Subcutaneous abdominal adipose tissue (tissue), 5 donors: ENCODE results near the gene BHLHE40.

Source experiments
- H3K27ac ChIP-seq: one replicate; pipeline ENCODE4 v1.7.0; 2013; ENCODE audit warnings: low read depth, mild to moderate bottlenecking, inconsistent platforms, low read length, moderate library complexity
- H3K27me3 ChIP-seq, 5 donors: one replicate each; pipeline ENCODE4 v1.7.0; 2013; ENCODE audit warnings: low read length in 5 of 5, inconsistent platforms in 1 of 5; ENCODE audit not compliant: control insufficient read depth in 5 of 5, insufficient read depth in 4 of 5
- H3K36me3 ChIP-seq, 5 donors: one replicate each; pipeline ENCODE4 v1.7.0; 2013; ENCODE audit warnings: low read length in 5 of 5; ENCODE audit not compliant: control insufficient read depth in 5 of 5, insufficient read depth in 5 of 5
- H3K4me1 ChIP-seq, 5 donors: one replicate each; pipeline ENCODE4 v1.7.0; 2013; ENCODE audit warnings: low read length in 5 of 5, mild to moderate bottlenecking in 3 of 5, moderate library complexity in 1 of 5; ENCODE audit not compliant: control insufficient read depth in 5 of 5, insufficient read depth in 5 of 5
- H3K4me3 ChIP-seq, 5 donors: one replicate each; pipeline ENCODE4 v1.7.0; 2013; ENCODE audit warnings: low read length in 5 of 5, low read depth in 1 of 5
- H3K9ac ChIP-seq, 5 donors: one replicate each; pipeline ENCODE4 v1.7.0; 2013; ENCODE audit warnings: low read length in 5 of 5, mild to moderate bottlenecking in 4 of 5, moderate library complexity in 3 of 5
- H3K9me3 ChIP-seq, 5 donors: one replicate each; pipeline ENCODE4 v1.7.0; 2013; ENCODE audit warnings: low read length in 5 of 5; ENCODE audit not compliant: control insufficient read depth in 5 of 5
- donor health status: healthy.
- donor health status: healthy.
- donor health status: healthy.
- donor health status: healthy.
- donor health status: healthy.

BHLHE40 gene

GRCh38 chr3:4947028-4947427 is 32.2 kb upstream of the BHLHE40 start:
- H3K9me3 ChIP-seq, result no peaks in the 10 kb centered on the region
- no peaks in the 10 kb centered on the region for H3K36me3 ChIP-seq
- H3K27me3 ChIP-seq, result no peaks in the 10 kb centered on the region
- peaks cover 1 to 21% (median 18%) of the 10 kb centered on the region in 5 donors for H3K4me1 ChIP-seq
- no peak overlapping the region for H3K4me3 ChIP-seq
- H3K9ac ChIP-seq, result no peak overlapping the region
- no peak overlapping the region for H3K27ac ChIP-seq

- H3K4me3 ChIP-seq, result no peak overlapping the region
- H3K9ac ChIP-seq, result no peak overlapping the region
- H3K36me3 ChIP-seq, result no peaks in the 10 kb centered on the region
- no peaks in the 10 kb centered on the region for H3K27me3 ChIP-seq
- no peak overlapping the region for H3K27ac ChIP-seq
- H3K4me1 ChIP-seq, result peaks cover 1 to 21% (median 18%) of the 10 kb centered on the region in 5 donors
- no peaks in the 10 kb centered on the region for H3K9me3 ChIP-seq
These were observed 30.8 kb upstream of the BHLHE40 start for GRCh38 chr3:4948395-4948794.

- H3K27me3 ChIP-seq, result no peaks in the 10 kb centered on the region
These were observed 30.2 kb upstream of the BHLHE40 start for GRCh38 chr3:4949004-4949403.

GRCh38 chr3:4949659-4950058 is 29.6 kb upstream of the BHLHE40 start:
- H3K27ac ChIP-seq, result peak overlapping the region; percentile 48
- no peaks in the 10 kb centered on the region for H3K36me3 ChIP-seq
- peaks cover 1 to 21% (median 18%) of the 10 kb centered on the region in 5 donors for H3K4me1 ChIP-seq
- no peaks in the 10 kb centered on the region for H3K27me3 ChIP-seq
- H3K9ac ChIP-seq, result peak overlapping the region in 1 of 5 donors; percentile 43
- no peaks in the 10 kb centered on the region for H3K9me3 ChIP-seq
- H3K4me3 ChIP-seq, result no peak overlapping the region

More at GRCh38 chr3:4949004-4949403, 30.2 kb upstream of the BHLHE40 start:
- Histone ChIP-seq H3K4me1 (peaks cover 1 to 21% (median 18%) of the 10 kb centered on the region in 5 donors), H3K9me3 (no peaks in the 10 kb centered on the region), H3K36me3 (no peaks in the 10 kb centered on the region), H3K27ac (peak overlapping the region; percentile 48), H3K4me3 (no peak overlapping the region), H3K9ac (no peak overlapping the region)

GRCh38 chr3:4950351-4950784 is 28.9 kb upstream of the BHLHE40 start:
- Histone ChIP-seq H3K4me3 (no peak overlapping the region), H3K4me1 (peaks cover 1 to 21% (median 18%) of the 10 kb centered on the region in 5 donors), H3K9me3 (no peaks in the 10 kb centered on the region), H3K36me3 (no peaks in the 10 kb centered on the region), H3K27ac (peak overlapping the region; percentile 48), H3K27me3 (no peaks in the 10 kb centered on the region), H3K9ac (no peak overlapping the region)

- Histone ChIP-seq H3K27me3 (no peaks in the 10 kb centered on the region), H3K4me3 (no peak overlapping the region), H3K36me3 (no peaks in the 10 kb centered on the region), H3K9ac (no peak overlapping the region), H3K4me1 (peaks cover 1 to 21% (median 18%) of the 10 kb centered on the region in 5 donors), H3K9me3 (no peaks in the 10 kb centered on the region), H3K27ac (no peak overlapping the region)
These were observed 28.3 kb upstream of the BHLHE40 start for GRCh38 chr3:4950948-4951347.

GRCh38 chr3:4953119-4953518 is 26.1 kb upstream of the BHLHE40 start:
- Histone ChIP-seq H3K27me3 (no peaks in the 10 kb centered on the region), H3K36me3 (no peaks in the 10 kb centered on the region)

GRCh38 chr3:4954256-4955000 is 24.8 kb upstream of the BHLHE40 start:
- Histone ChIP-seq H3K4me3 (no peak overlapping the region), H3K9me3 (no peaks in the 10 kb centered on the region), H3K27ac (no peak overlapping the region), H3K4me1 (peaks cover 1 to 13% (median 10%) of the 10 kb centered on the region in 5 donors), H3K36me3 (no peaks in the 10 kb centered on the region), H3K27me3 (no peaks in the 10 kb centered on the region), H3K9ac (no peak overlapping the region)

More at GRCh38 chr3:4953119-4953518, 26.1 kb upstream of the BHLHE40 start:
- no peaks in the 10 kb centered on the region for H3K9me3 ChIP-seq
- no peak overlapping the region for H3K4me3 ChIP-seq
- H3K4me1 ChIP-seq, result peaks cover 1 to 21% (median 18%) of the 10 kb centered on the region in 5 donors
- H3K9ac ChIP-seq, result no peak overlapping the region
- no peak overlapping the region for H3K27ac ChIP-seq

GRCh38 chr3:4956099-4956498 is 23.1 kb upstream of the BHLHE40 start:
- no peak overlapping the region for H3K9ac ChIP-seq

GRCh38 chr3:4956738-4957137 is 22.5 kb upstream of the BHLHE40 start:
- Histone ChIP-seq H3K36me3 (no peaks in the 10 kb centered on the region), H3K27me3 (no peaks in the 10 kb centered on the region), H3K9me3 (no peaks in the 10 kb centered on the region), H3K27ac (no peak overlapping the region), H3K9ac (no peak overlapping the region), H3K4me1 (no peaks in the 10 kb centered on the region), H3K4me3 (no peak overlapping the region)

More at GRCh38 chr3:4956099-4956498, 23.1 kb upstream of the BHLHE40 start:
- no peaks in the 10 kb centered on the region for H3K4me1 ChIP-seq
- H3K27me3 ChIP-seq, result no peaks in the 10 kb centered on the region
- H3K4me3 ChIP-seq, result no peak overlapping the region
- no peak overlapping the region for H3K27ac ChIP-seq
- H3K9me3 ChIP-seq, result no peaks in the 10 kb centered on the region
- H3K36me3 ChIP-seq, result no peaks in the 10 kb centered on the region
